ENCODE results near the gene PIP5K1C. TPM values are rescaled to one million over a fixed set of nuclear protein-coding genes. Genes with fewer than 3 reads are reported as not detected.

Gene PIP5K1C
- polyA plus RNA-seq, 1 donor (not counting 4 experiments of a cell fraction or from before 2014, with no cell fraction given): 3.6 TPM

DNA sequence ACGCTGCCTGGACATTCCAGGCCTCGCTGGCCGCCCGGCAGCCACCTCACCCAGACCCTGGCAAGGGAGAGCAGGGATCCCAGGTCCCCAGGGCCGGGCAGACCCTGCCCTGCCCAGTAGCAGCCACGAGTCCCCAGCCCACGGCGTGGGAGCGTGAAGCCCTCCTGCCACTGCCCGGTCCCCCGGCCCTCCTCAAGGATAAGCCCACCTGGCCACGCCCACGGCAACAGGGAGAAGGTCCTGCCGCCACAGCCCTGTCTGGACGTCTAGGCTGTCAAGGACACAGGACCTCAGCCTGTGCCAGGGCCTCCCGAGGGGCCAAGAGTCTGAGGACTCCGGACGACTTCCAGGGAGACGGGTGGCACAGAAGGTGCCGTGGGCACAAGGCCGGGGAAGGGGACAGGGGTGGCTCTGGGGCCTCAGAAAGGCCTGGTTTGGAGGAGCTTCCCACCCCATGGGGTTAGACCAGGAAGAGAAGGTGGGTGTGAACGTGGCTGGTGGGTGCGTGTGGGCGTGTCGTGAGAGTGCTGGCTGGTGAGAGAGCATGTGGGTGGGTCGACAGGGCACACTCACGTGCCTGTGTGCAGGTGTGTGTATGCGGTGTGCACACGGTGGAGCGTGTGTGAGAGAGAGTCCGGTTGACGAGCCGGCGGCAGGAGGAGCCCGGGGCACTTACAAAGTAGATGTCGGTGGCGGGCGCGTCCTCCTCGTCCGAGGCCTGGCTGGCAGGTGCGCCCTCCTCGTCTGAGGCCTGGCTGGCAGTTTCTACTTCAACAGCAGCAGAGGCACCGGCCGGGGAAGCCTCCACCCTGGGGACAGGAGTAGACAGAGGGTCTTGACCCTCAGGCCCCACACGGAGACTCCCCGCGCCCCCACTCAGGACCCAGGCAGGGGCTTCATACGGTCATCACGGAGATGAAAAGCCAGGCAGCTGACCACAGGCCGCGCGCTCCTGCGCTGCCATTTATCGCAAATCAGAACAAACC is 61.8 kb downstream of the PIP5K1C start:
- DNase-seq (ENCODE audit: low read depth, low spot score): no peak
- Histone ChIP-seq H3K4me2 (ENCODE audit: control insufficient read depth, extremely low read depth, insufficient read depth, low read depth, low read length) (no peak overlapping the region), H4K20me1 (ENCODE audit: control insufficient read depth, extremely low read depth, insufficient read depth, low read length) (no peaks in the 10 kb centered on the region), H3K79me2 (ENCODE audit: control insufficient read depth, insufficient read depth, low read length) (no peaks in the 10 kb centered on the region), H3K27me3 (ENCODE audit: control insufficient read depth, extremely low read depth, insufficient read depth, low read length) (no peaks in the 10 kb centered on the region), H2AFZ (ENCODE audit: control insufficient read depth, low read length) (no peak overlapping the region), H3K27ac (ENCODE audit: control insufficient read depth, insufficient read depth, low read length) (no peak overlapping the region), H3K9me3 (ENCODE audit: control insufficient read depth, low read depth, low read length) (no peaks in the 10 kb centered on the region), H3K9me1 (ENCODE audit: control insufficient read depth, extremely low read depth, insufficient read depth, low read length) (no peaks in the 10 kb centered on the region), H3K9ac (ENCODE audit: control insufficient read depth, extremely low read depth, insufficient read depth, low read length) (no peak overlapping the region), H3K4me3 (ENCODE audit: control insufficient read depth in 2 of 3, extremely low read depth in 1 of 3, insufficient read depth in 2 of 3, low read depth in 1 of 3, low read length in 3 of 3) (no peak overlapping the region), H3K4me1 (ENCODE audit: control insufficient read depth, extremely low read depth, insufficient read depth, low read length) (no peaks in the 10 kb centered on the region), H3K36me3 (ENCODE audit: control insufficient read depth in 2 of 2, extremely low read depth in 1 of 2, insufficient read depth in 2 of 2, low read length in 2 of 2) (peaks cover 0 to 12% of the 10 kb centered on the region in 2 experiments)
- dilution Hi-C loops (cut with MboI; ENCODE audit: extremely low pct_ligation_motif_present, low sequenced_read_pairs): no loop called here
- no peak for FAIRE-seq
- TF ChIP-seq, protein P1, sequence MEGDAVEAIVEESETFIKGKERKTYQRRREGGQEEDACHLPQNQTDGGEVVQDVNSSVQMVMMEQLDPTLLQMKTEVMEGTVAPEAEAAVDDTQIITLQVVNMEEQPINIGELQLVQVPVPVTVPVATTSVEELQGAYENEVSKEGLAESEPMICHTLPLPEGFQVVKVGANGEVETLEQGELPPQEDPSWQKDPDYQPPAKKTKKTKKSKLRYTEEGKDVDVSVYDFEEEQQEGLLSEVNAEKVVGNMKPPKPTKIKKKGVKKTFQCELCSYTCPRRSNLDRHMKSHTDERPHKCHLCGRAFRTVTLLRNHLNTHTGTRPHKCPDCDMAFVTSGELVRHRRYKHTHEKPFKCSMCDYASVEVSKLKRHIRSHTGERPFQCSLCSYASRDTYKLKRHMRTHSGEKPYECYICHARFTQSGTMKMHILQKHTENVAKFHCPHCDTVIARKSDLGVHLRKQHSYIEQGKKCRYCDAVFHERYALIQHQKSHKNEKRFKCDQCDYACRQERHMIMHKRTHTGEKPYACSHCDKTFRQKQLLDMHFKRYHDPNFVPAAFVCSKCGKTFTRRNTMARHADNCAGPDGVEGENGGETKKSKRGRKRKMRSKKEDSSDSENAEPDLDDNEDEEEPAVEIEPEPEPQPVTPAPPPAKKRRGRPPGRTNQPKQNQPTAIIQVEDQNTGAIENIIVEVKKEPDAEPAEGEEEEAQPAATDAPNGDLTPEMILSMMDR (optimal IDR thresholded peaks at IDR 0.05 in 1 of 3, IDR thresholded peaks at IDR 0.05 in 1 of 3, conservative IDR thresholded peaks at IDR 0.05 in 1 of 3; ENCODE audit: extremely low read depth in 1 of 3, insufficient read depth in 2 of 3, low read length in 3 of 3): no peak
- TF ChIP-seq EZH2 (IDR thresholded peaks at IDR 0.05; ENCODE audit: low read length): no peak

DNA sequence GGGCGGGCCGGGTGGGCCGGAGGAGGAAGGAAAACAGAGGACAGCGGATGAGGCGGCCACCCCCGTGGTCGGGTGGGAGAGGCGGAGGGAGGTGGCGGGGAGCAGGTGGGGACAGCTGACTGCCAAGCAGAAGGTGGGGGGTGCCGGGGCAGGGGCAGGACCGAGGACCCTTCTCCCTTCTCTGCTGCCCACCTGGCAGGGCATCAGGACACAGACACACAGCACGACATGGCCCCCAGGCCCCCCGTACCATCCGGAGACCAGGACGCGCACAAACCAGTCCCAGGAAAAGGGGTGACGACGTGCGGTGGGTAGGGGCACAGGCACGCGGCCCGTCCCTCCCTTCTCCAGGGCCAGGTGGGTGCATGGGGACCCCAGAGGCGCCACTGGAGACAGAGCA is 62.6 kb downstream of the PIP5K1C start:
- H3K27ac ChIP-seq (ENCODE audit: control insufficient read depth, insufficient read depth, low read length): no peak overlapping the region
- DNase-seq (ENCODE audit: low read depth, low spot score) (no peak), FAIRE-seq (no peak)
- no peaks in the 10 kb centered on the region for H3K27me3 ChIP-seq (ENCODE audit: control insufficient read depth, extremely low read depth, insufficient read depth, low read length)
- H3K4me2 ChIP-seq (ENCODE audit: control insufficient read depth, extremely low read depth, insufficient read depth, low read depth, low read length): no peak overlapping the region
- H3K79me2 ChIP-seq (ENCODE audit: control insufficient read depth, insufficient read depth, low read length): no peaks in the 10 kb centered on the region
- no peaks in the 10 kb centered on the region for H3K4me1 ChIP-seq (ENCODE audit: control insufficient read depth, extremely low read depth, insufficient read depth, low read length)
- no peaks in the 10 kb centered on the region for H4K20me1 ChIP-seq (ENCODE audit: control insufficient read depth, extremely low read depth, insufficient read depth, low read length)
- H2AFZ ChIP-seq (ENCODE audit: control insufficient read depth, low read length): no peak overlapping the region
- H3K9me1 ChIP-seq (ENCODE audit: control insufficient read depth, extremely low read depth, insufficient read depth, low read length): no peaks in the 10 kb centered on the region
- dilution Hi-C loops (cut with MboI; ENCODE audit: extremely low pct_ligation_motif_present, low sequenced_read_pairs): no loop called here
- H3K9me3 ChIP-seq (ENCODE audit: control insufficient read depth, low read depth, low read length): no peaks in the 10 kb centered on the region
- H3K36me3 ChIP-seq (ENCODE audit: control insufficient read depth in 2 of 2, extremely low read depth in 1 of 2, insufficient read depth in 2 of 2, low read length in 2 of 2): peaks cover 0 to 12% of the 10 kb centered on the region in 2 experiments
- no peak overlapping the region for H3K9ac ChIP-seq (ENCODE audit: control insufficient read depth, extremely low read depth, insufficient read depth, low read length)
- TF ChIP-seq, protein P1 (optimal IDR thresholded peaks at IDR 0.05 in 1 of 3, IDR thresholded peaks at IDR 0.05 in 1 of 3, conservative IDR thresholded peaks at IDR 0.05 in 1 of 3; ENCODE audit: extremely low read depth in 1 of 3, insufficient read depth in 2 of 3, low read length in 3 of 3): no peak
- no peak for TF ChIP-seq EZH2 (IDR thresholded peaks at IDR 0.05; ENCODE audit: low read length)
- H3K4me3 ChIP-seq (ENCODE audit: control insufficient read depth in 2 of 3, extremely low read depth in 1 of 3, insufficient read depth in 2 of 3, low read depth in 1 of 3, low read length in 3 of 3): no peak overlapping the region

Data from keratinocyte (primary cell).